ENCODE results near the gene TMEM97.

The TMEM97 gene

GRCh38 chr17:28315846-28316705, 2.9 kb upstream of the TMEM97 start:
- no peaks in the 10 kb centered on the region for H3K36me3 ChIP-seq (ENCODE audit: control insufficient read depth, insufficient read depth, low read length)
- peaks cover 17% of the 10 kb centered on the region for H3K4me1 ChIP-seq (ENCODE audit: control insufficient read depth, insufficient read depth, low read length, poor library complexity, severe bottlenecking)
- H3K27me3 ChIP-seq (replicated peaks; ENCODE audit: control insufficient read depth, insufficient read depth, low read length, poor library complexity, severe bottlenecking): no peaks in the 10 kb centered on the region
- no peak overlapping the region for H3K27ac ChIP-seq (ENCODE audit: insufficient read depth, low read length, poor library complexity, severe bottlenecking)
- H3K9me3 ChIP-seq (ENCODE audit: control insufficient read depth, low read length): no peaks in the 10 kb centered on the region
- no peak overlapping the region for H3K4me3 ChIP-seq (ENCODE audit: insufficient read depth, low read depth, low read length, poor library complexity, severe bottlenecking)
- DNase-seq: no peak

GRCh38 chr17:28317099-28317965, 1.7 kb upstream of the TMEM97 start:
- Histone ChIP-seq H3K36me3 (ENCODE audit: control insufficient read depth, insufficient read depth, low read length) (no peaks in the 10 kb centered on the region), H3K4me1 (ENCODE audit: control insufficient read depth, insufficient read depth, low read length, poor library complexity, severe bottlenecking) (peaks cover 17% of the 10 kb centered on the region), H3K9me3 (ENCODE audit: control insufficient read depth, low read length) (no peaks in the 10 kb centered on the region), H3K27ac (ENCODE audit: insufficient read depth, low read length, poor library complexity, severe bottlenecking) (no peak overlapping the region), H3K27me3 (replicated peaks; ENCODE audit: control insufficient read depth, insufficient read depth, low read length, poor library complexity, severe bottlenecking) (no peaks in the 10 kb centered on the region), H3K4me3 (ENCODE audit: insufficient read depth, low read depth, low read length, poor library complexity, severe bottlenecking) (no peak overlapping the region)
- DNase-seq: no peak

- no peaks in the 10 kb centered on the region for H3K9me3 ChIP-seq (ENCODE audit: control insufficient read depth, low read length)
- peak overlapping the region; percentile 62 for H3K4me3 ChIP-seq (ENCODE audit: insufficient read depth, low read depth, low read length, poor library complexity, severe bottlenecking)
- DNase-seq: no peak
- H3K27ac ChIP-seq (ENCODE audit: insufficient read depth, low read length, poor library complexity, severe bottlenecking): no peak overlapping the region
- H3K4me1 ChIP-seq (ENCODE audit: control insufficient read depth, insufficient read depth, low read length, poor library complexity, severe bottlenecking): peaks cover 17% of the 10 kb centered on the region
- no peaks in the 10 kb centered on the region for H3K27me3 ChIP-seq (replicated peaks; ENCODE audit: control insufficient read depth, insufficient read depth, low read length, poor library complexity, severe bottlenecking)
- no peaks in the 10 kb centered on the region for H3K36me3 ChIP-seq (ENCODE audit: control insufficient read depth, insufficient read depth, low read length)
Measured at GRCh38 chr17:28317966-28318758, 838 bp upstream of the TMEM97 start.

- Histone ChIP-seq H3K27ac (ENCODE audit: insufficient read depth, low read length, poor library complexity, severe bottlenecking) (no peak overlapping the region), H3K27me3 (replicated peaks; ENCODE audit: control insufficient read depth, insufficient read depth, low read length, poor library complexity, severe bottlenecking) (no peaks in the 10 kb centered on the region), H3K4me3 (ENCODE audit: insufficient read depth, low read depth, low read length, poor library complexity, severe bottlenecking) (peak overlapping the region; percentile 62), H3K4me1 (ENCODE audit: control insufficient read depth, insufficient read depth, low read length, poor library complexity, severe bottlenecking) (peaks cover 17% of the 10 kb centered on the region), H3K36me3 (ENCODE audit: control insufficient read depth, insufficient read depth, low read length) (no peaks in the 10 kb centered on the region), H3K9me3 (ENCODE audit: control insufficient read depth, low read length) (no peaks in the 10 kb centered on the region)
- no peak for DNase-seq
Measured at GRCh38 chr17:28319598-28319935, 567 bp downstream of the TMEM97 start.

- H3K4me3 ChIP-seq (ENCODE audit: insufficient read depth, low read depth, low read length, poor library complexity, severe bottlenecking): no peak overlapping the region
- no peak for DNase-seq
- peaks cover 17% of the 10 kb centered on the region for H3K4me1 ChIP-seq (ENCODE audit: control insufficient read depth, insufficient read depth, low read length, poor library complexity, severe bottlenecking)
- no peaks in the 10 kb centered on the region for H3K27me3 ChIP-seq (replicated peaks; ENCODE audit: control insufficient read depth, insufficient read depth, low read length, poor library complexity, severe bottlenecking)
- H3K27ac ChIP-seq (ENCODE audit: insufficient read depth, low read length, poor library complexity, severe bottlenecking): no peak overlapping the region
- H3K36me3 ChIP-seq (ENCODE audit: control insufficient read depth, insufficient read depth, low read length): no peaks in the 10 kb centered on the region
- no peaks in the 10 kb centered on the region for H3K9me3 ChIP-seq (ENCODE audit: control insufficient read depth, low read length)
Measured at GRCh38 chr17:28320215-28321061, 1.4 kb downstream of the TMEM97 start.

GRCh38 chr17:28324267-28324745, 5.3 kb downstream of the TMEM97 start:
- Histone ChIP-seq H3K9me3 (ENCODE audit: control insufficient read depth, low read length) (no peaks in the 10 kb centered on the region), H3K36me3 (ENCODE audit: control insufficient read depth, insufficient read depth, low read length) (peaks cover 17% of the 10 kb centered on the region), H3K4me3 (ENCODE audit: insufficient read depth, low read depth, low read length, poor library complexity, severe bottlenecking) (no peak overlapping the region), H3K27me3 (replicated peaks; ENCODE audit: control insufficient read depth, insufficient read depth, low read length, poor library complexity, severe bottlenecking) (no peaks in the 10 kb centered on the region), H3K4me1 (ENCODE audit: control insufficient read depth, insufficient read depth, low read length, poor library complexity, severe bottlenecking) (peaks cover 9% of the 10 kb centered on the region), H3K27ac (ENCODE audit: insufficient read depth, low read length, poor library complexity, severe bottlenecking) (no peak overlapping the region)
- no peak for DNase-seq

- Histone ChIP-seq H3K4me1 (ENCODE audit: control insufficient read depth, insufficient read depth, low read length, poor library complexity, severe bottlenecking) (peaks cover 4% of the 10 kb centered on the region), H3K36me3 (ENCODE audit: control insufficient read depth, insufficient read depth, low read length) (peaks cover 19% of the 10 kb centered on the region), H3K4me3 (ENCODE audit: insufficient read depth, low read depth, low read length, poor library complexity, severe bottlenecking) (no peak overlapping the region), H3K27me3 (replicated peaks; ENCODE audit: control insufficient read depth, insufficient read depth, low read length, poor library complexity, severe bottlenecking) (no peaks in the 10 kb centered on the region), H3K9me3 (ENCODE audit: control insufficient read depth, low read length) (no peaks in the 10 kb centered on the region), H3K27ac (ENCODE audit: insufficient read depth, low read length, poor library complexity, severe bottlenecking) (no peak overlapping the region)
- no peak for DNase-seq
Measured at GRCh38 chr17:28324781-28325180, 5.8 kb downstream of the TMEM97 start.

GRCh38 chr17:28325211-28325610, 6.2 kb downstream of the TMEM97 start:
- peaks cover 19% of the 10 kb centered on the region for H3K36me3 ChIP-seq (ENCODE audit: control insufficient read depth, insufficient read depth, low read length)
- H3K27me3 ChIP-seq (replicated peaks; ENCODE audit: control insufficient read depth, insufficient read depth, low read length, poor library complexity, severe bottlenecking): no peaks in the 10 kb centered on the region
- no peak overlapping the region for H3K4me3 ChIP-seq (ENCODE audit: insufficient read depth, low read depth, low read length, poor library complexity, severe bottlenecking)
- no peak for DNase-seq
- no peaks in the 10 kb centered on the region for H3K9me3 ChIP-seq (ENCODE audit: control insufficient read depth, low read length)
- H3K4me1 ChIP-seq (ENCODE audit: control insufficient read depth, insufficient read depth, low read length, poor library complexity, severe bottlenecking): no peaks in the 10 kb centered on the region
- H3K27ac ChIP-seq (ENCODE audit: insufficient read depth, low read length, poor library complexity, severe bottlenecking): no peak overlapping the region

GRCh38 chr17:28326114-28326513, 7.1 kb downstream of the TMEM97 start:
- H3K36me3 ChIP-seq (ENCODE audit: control insufficient read depth, insufficient read depth, low read length): peaks cover 22% of the 10 kb centered on the region
- H3K4me3 ChIP-seq (ENCODE audit: insufficient read depth, low read depth, low read length, poor library complexity, severe bottlenecking): no peak overlapping the region
- DNase-seq: no peak
- no peak overlapping the region for H3K27ac ChIP-seq (ENCODE audit: insufficient read depth, low read length, poor library complexity, severe bottlenecking)
- H3K4me1 ChIP-seq (ENCODE audit: control insufficient read depth, insufficient read depth, low read length, poor library complexity, severe bottlenecking): no peaks in the 10 kb centered on the region
- H3K27me3 ChIP-seq (replicated peaks; ENCODE audit: control insufficient read depth, insufficient read depth, low read length, poor library complexity, severe bottlenecking): no peaks in the 10 kb centered on the region
- no peaks in the 10 kb centered on the region for H3K9me3 ChIP-seq (ENCODE audit: control insufficient read depth, low read length)

Measured in effector memory CD4-positive, alpha-beta T cell (primary cell).